Activated B cell treated with CpG ODN at 0.5 μM for 24 hours (primary cell): ENCODE data around the gene ADARB2. TPM values are rescaled to one million over a fixed set of nuclear protein-coding genes. Genes with fewer than 3 reads are reported as not detected.

Experiments
- ATAC-seq: fragments of 200-7000 bp; cut with Tn5 transposase; one replicate; pipeline ENCODE4 v1.10.0; 2021; ENCODE audit warnings: low read depth, mild to moderate bottlenecking, moderate library complexity
- CTCF ChIA-PET: fragments of 350-600 bp; sonication (Branson Sonifier 250); formaldehyde crosslinking; loops from one replicate; lab custom pipeline; 2021; ENCODE audit warnings: antibody characterized with exemption; lab: Charles Lee
- POLR2A ChIA-PET: fragments of 350-600 bp; sonication (Branson Sonifier 250); formaldehyde crosslinking; loops from one replicate; lab custom pipeline; 2021; ENCODE audit warnings: antibody characterized with exemption; lab: Charles Lee
- DNase-seq: peaks from one replicate; pipeline ENCODE4 v3.0.0; 2022
- H3K27ac Mint-ChIP-seq: one replicate; pipeline ENCODE4 v1.8.0; 2020; ENCODE audit warnings: mixed read lengths
- H3K27me3 Mint-ChIP-seq: one replicate; pipeline ENCODE4 v1.8.0; 2021; ENCODE audit warnings: mixed read lengths
- H3K36me3 Mint-ChIP-seq: one replicate; pipeline ENCODE4 v1.8.0; 2021; ENCODE audit warnings: low read depth, mixed read lengths
- H3K4me1 Mint-ChIP-seq: one replicate; pipeline ENCODE4 v1.8.0; 2021; ENCODE audit warnings: mixed read lengths
- H3K4me3 Mint-ChIP-seq: one replicate; pipeline ENCODE4 v1.8.0; 2020; ENCODE audit warnings: mild to moderate bottlenecking, mixed read lengths
- H3K9me3 Mint-ChIP-seq: one replicate; pipeline ENCODE4 v1.8.0; 2020; ENCODE audit warnings: mixed read lengths
- CTCF ChIP-seq: fragments of 200-600 bp; IDR thresholded peaks from one replicate; pipeline ENCODE4 v1.8.0; 2022; ENCODE audit warnings: antibody characterized with exemption, mild to moderate bottlenecking
- intact Hi-C: fragments of 100-400 bp; cut with micrococcal nuclease; formaldehyde crosslinking; loops from one replicate; pipeline ENCODE4 v1.15.1; 2024
- total RNA-seq: library from RNA; stranded (reverse); gene quantifications from 2 replicates; pipeline ENCODE4 v1.2.3, GENCODE V29; 2022

ADARB2 gene
- total RNA-seq, 1 donor from 2014 or later: 0.11 TPM

- POLR2A ChIA-PET: no interaction called here
- no peak for ATAC-seq
- no peaks in the 10 kb centered on the region for H3K9me3 Mint-ChIP-seq
Measured at GRCh38 chr10:1514681-1515080, 222.6 kb downstream of the ADARB2 start.

GRCh38 chr10:1513221-1513620 is 224.1 kb downstream of the ADARB2 start:
- Mint-ChIP-seq H3K27me3 (peaks cover 5% of the 10 kb centered on the region), H3K27ac (no peak overlapping the region), H3K36me3 (no peaks in the 10 kb centered on the region), H3K9me3 (no peaks in the 10 kb centered on the region), H3K4me3 (no peak overlapping the region), H3K4me1 (peaks cover 5% of the 10 kb centered on the region)
- ATAC-seq (no peak), DNase-seq (no peak)
- no peak for TF ChIP-seq CTCF
- POLR2A ChIA-PET: no interaction called here
- CTCF ChIA-PET: no interaction called here
- intact Hi-C loops: no loop called here

More at GRCh38 chr10:1514681-1515080, 222.6 kb downstream of the ADARB2 start:
- no peak for TF ChIP-seq CTCF
- Mint-ChIP-seq H3K27ac (no peak overlapping the region), H3K36me3 (no peaks in the 10 kb centered on the region), H3K4me1 (peaks cover 5% of the 10 kb centered on the region), H3K4me3 (no peak overlapping the region), H3K27me3 (peaks cover 5% of the 10 kb centered on the region)
- CTCF ChIA-PET: no interaction called here
- intact Hi-C loops: no loop called here
- DNase-seq: no peak

GRCh38 chr10:1509011-1509530 is 228.3 kb downstream of the ADARB2 start:
- ChIA-PET CTCF (no interaction called here), POLR2A (no interaction called here)
- Mint-ChIP-seq H3K27me3 (peaks cover 3% of the 10 kb centered on the region), H3K36me3 (no peaks in the 10 kb centered on the region), H3K4me1 (peaks cover 4% of the 10 kb centered on the region), H3K27ac (no peak overlapping the region), H3K9me3 (no peaks in the 10 kb centered on the region), H3K4me3 (no peak overlapping the region)
- DNase-seq (no peak), ATAC-seq (no peak)
- TF ChIP-seq CTCF: no peak
- intact Hi-C loops: no loop called here

- TF ChIP-seq CTCF: no peak
Measured at GRCh38 chr10:1508096-1508495, 229.2 kb downstream of the ADARB2 start.

GRCh38 chr10:1507436-1507835 is 229.9 kb downstream of the ADARB2 start:
- ChIA-PET CTCF (no interaction called here), POLR2A (no interaction called here)
- TF ChIP-seq CTCF: no peak
- H3K4me1 Mint-ChIP-seq: peaks cover 4% of the 10 kb centered on the region
- intact Hi-C loops: no loop called here
- H3K27me3 Mint-ChIP-seq: no peaks in the 10 kb centered on the region
- H3K27ac Mint-ChIP-seq: no peak overlapping the region
- ATAC-seq (no peak), DNase-seq (no peak)
- no peaks in the 10 kb centered on the region for H3K9me3 Mint-ChIP-seq
- H3K4me3 Mint-ChIP-seq: no peak overlapping the region
- H3K36me3 Mint-ChIP-seq: no peaks in the 10 kb centered on the region

More at GRCh38 chr10:1508096-1508495, 229.2 kb downstream of the ADARB2 start:
- Mint-ChIP-seq H3K4me1 (peaks cover 4% of the 10 kb centered on the region), H3K27me3 (no peaks in the 10 kb centered on the region), H3K9me3 (no peaks in the 10 kb centered on the region), H3K36me3 (no peaks in the 10 kb centered on the region), H3K4me3 (no peak overlapping the region), H3K27ac (no peak overlapping the region)
- intact Hi-C loops: no loop called here
- ATAC-seq: no peak
- CTCF ChIA-PET: no interaction called here
- POLR2A ChIA-PET: no interaction called here
- DNase-seq: no peak
